GM13976 (cell line): ENCODE measurements around the gene BATF3.

ENCODE experiments used
- DNase-seq: peaks from one replicate; pipeline ENCODE4 v3.0.0; 2012; ENCODE audit warnings: low spot score
- CTCF ChIP-seq: IDR thresholded peaks from 2 replicates; pipeline ENCODE4 v1.5.1; 2012; ENCODE audit warnings: borderline replicate concordance, mild to moderate bottlenecking; ENCODE audit not compliant: insufficient read depth; ENCODE audit errors: extremely low read depth, missing control alignments, control extremely low read depth
- in situ Hi-C: fragments of 300-500 bp; cut with MboI; formaldehyde crosslinking; loops from one replicate; pipeline ENCODE4 v1.12.0; 2022; ENCODE audit warnings: low sequenced_read_pairs, mixed read lengths, inconsistent platforms; ENCODE audit not compliant: unreplicated experiment

The BATF3 gene

GRCh38 chr1:212699625-212700222 lies at the start of gene BATF3:
BATF3 (minus strand) TSS chr1:212699840; CDS start chr1:212699762, 78 bp downstream.
- in situ Hi-C loops = no loop called here
- no peak for TF ChIP-seq CTCF
- DNase-seq = peak; percentile 59

- in situ Hi-C loops = no loop called here
- TF ChIP-seq CTCF = no peak
- DNase-seq = no peak
These were observed 46.9 kb upstream of the BATF3 start for GRCh38 chr1:212746546-212746945.

- no peak for TF ChIP-seq CTCF
- DNase-seq = no peak
- in situ Hi-C loops = no loop called here
These were observed 45.7 kb upstream of the BATF3 start for GRCh38 chr1:212745303-212745702.

- in situ Hi-C loops = no loop called here
- TF ChIP-seq CTCF = no peak
- DNase-seq = no peak
These were observed 44.3 kb upstream of the BATF3 start for GRCh38 chr1:212743901-212744475.

- in situ Hi-C loops = no loop called here
- TF ChIP-seq CTCF = no peak
- no peak for DNase-seq
These were observed 38.7 kb upstream of the BATF3 start for GRCh38 chr1:212738330-212738729.

- in situ Hi-C loops = no loop called here
- no peak for DNase-seq
- TF ChIP-seq CTCF = no peak
These were observed 37.9 kb upstream of the BATF3 start for GRCh38 chr1:212737559-212737958.
